Transverse colon (tissue), 3 donors: Measurements from ENCODE around the gene MVP.

Experiments
- POLR2A ChIP-seq: fragments of 450-650 bp; IDR thresholded peaks from one replicate; pipeline ENCODE4 v1.6.1; 2016; ENCODE audit warnings: antibody characterized with exemption, mild to moderate bottlenecking, moderate library complexity
- TF ChIP-seq, protein P1 (sequence below), 5 experiments: fragments of 200-600 bp in 3 of 5; fragments of 450-650 bp in 2 of 5; sonication (generic) in 3 of 5; IDR thresholded peaks; 1 replicate in 2 of 5; 2 replicates in 3 of 5; pipeline ENCODE4 v1.5.1; 2016 to 2017; ENCODE audit warnings: antibody characterized with exemption in 5 of 5, inconsistent platforms in 3 of 5, mild to moderate bottlenecking in 2 of 5, moderate library complexity in 1 of 5

DNA sequence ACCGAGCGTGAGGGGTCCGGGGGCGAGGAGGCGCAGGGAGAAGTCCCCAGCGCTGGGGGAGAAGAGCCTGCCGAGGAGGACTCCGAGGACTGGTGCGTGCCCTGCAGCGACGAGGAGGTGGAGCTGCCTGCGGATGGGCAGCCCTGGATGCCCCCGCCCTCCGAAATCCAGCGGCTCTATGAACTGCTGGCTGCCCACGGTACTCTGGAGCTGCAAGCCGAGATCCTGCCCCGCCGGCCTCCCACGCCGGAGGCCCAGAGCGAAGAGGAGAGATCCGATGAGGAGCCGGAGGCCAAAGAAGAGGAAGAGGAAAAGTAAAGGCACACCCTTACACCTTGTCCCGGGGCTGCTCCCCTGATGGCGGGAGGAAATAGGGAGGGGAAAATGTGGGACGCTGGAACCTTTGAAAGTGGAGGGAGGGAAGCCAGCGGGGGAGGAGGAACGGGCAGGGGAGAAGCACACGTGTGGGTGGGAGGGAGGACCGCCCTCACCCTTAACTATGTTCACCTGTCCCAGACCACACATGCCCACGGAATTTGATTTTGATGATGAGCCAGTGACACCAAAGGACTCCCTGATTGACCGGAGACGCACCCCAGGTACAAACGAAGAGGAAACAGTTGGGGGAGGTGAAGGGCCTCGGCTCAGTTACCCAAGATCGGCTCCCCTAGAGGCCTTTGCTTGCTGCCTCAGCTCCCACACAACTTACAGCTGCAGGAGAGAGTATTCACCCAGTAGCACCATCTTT, 3.4 kb upstream of the MVP start:
- TF ChIP-seq, protein P1, sequence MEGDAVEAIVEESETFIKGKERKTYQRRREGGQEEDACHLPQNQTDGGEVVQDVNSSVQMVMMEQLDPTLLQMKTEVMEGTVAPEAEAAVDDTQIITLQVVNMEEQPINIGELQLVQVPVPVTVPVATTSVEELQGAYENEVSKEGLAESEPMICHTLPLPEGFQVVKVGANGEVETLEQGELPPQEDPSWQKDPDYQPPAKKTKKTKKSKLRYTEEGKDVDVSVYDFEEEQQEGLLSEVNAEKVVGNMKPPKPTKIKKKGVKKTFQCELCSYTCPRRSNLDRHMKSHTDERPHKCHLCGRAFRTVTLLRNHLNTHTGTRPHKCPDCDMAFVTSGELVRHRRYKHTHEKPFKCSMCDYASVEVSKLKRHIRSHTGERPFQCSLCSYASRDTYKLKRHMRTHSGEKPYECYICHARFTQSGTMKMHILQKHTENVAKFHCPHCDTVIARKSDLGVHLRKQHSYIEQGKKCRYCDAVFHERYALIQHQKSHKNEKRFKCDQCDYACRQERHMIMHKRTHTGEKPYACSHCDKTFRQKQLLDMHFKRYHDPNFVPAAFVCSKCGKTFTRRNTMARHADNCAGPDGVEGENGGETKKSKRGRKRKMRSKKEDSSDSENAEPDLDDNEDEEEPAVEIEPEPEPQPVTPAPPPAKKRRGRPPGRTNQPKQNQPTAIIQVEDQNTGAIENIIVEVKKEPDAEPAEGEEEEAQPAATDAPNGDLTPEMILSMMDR (IDR thresholded peaks at IDR 0.05), result peak in 2 of 5 experiments; percentile 14 to 26
- TF ChIP-seq POLR2A, result no peak
